GM04503 (cell line): ENCODE results near the gene TMCC1.
"Not testable (repeated sequence)": the region's sequence is repeated elsewhere in the genome, so short reads cannot be mapped to it uniquely, and the experiment has no call there.

Experiments
- DNase-seq: peaks from one replicate; pipeline ENCODE4 v3.0.0-alpha.2; 2012; ENCODE audit warnings: low read depth

Gene TMCC1

DNA sequence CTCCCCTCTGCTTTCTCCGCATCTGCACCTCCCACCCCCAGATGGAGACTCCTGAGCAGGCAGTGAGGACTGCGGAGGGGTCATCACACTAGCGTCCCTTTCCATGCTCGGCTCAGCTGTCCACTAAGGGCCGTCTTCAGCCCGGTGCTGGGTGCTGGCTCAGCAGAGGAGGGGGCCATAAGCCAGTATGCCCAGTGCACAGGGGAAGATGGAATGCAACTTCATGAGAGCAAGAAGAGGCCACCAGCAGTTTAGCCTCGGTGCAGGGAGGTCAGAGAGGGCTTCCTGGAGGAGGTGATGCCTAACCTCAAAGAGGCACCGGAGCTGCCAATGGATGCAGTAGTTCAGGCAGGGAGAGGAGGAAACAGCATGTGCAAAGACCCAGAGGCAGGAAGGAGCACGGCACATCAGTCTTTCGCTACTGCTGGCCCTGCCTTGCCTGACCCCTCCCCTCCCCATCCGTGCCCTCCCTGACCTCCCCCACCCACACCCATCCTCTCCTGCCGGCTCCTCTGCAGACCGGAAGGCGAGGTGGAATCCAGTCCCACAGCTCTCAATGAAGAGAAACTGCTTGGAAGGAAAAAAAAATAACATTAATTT lies 271.8 kb downstream of the TMCC1 start:
- no peak for DNase-seq

DNA sequence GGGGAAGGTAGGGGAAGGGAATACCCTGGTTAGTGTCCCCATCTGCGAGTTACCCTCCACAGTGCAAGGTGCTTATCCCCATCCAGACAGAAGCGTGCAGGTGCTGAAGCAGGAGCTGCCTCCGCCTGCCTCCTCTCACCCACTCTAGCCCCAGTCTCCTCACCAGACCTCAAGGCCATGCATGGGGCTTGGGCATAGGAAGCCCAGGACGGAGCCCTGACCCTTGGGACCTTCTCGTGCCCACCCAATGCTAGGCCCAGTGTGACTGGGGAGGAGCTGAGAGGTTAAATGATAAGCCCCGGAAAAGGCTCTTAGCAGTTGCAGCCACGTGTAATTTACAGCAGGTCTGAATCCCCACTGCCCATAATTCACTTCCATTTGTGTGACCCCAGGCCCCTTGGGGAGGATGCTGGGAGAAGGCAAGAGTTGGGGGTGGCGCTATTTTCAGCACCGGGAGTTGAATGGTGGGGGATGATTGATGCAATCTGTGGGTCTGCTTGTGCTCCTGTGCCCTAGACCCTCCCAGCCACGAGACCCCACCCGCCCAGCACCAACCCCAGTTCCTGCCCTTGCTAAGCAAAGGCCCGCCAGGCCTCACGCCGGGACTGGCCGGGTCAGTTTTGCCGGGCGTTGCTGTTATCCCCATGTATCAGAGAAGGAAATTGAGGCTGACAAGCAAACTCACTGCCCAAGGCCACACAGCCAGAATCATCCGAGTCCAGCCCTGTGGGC lies 272.5 kb downstream of the TMCC1 start:
- no peak for DNase-seq

DNA sequence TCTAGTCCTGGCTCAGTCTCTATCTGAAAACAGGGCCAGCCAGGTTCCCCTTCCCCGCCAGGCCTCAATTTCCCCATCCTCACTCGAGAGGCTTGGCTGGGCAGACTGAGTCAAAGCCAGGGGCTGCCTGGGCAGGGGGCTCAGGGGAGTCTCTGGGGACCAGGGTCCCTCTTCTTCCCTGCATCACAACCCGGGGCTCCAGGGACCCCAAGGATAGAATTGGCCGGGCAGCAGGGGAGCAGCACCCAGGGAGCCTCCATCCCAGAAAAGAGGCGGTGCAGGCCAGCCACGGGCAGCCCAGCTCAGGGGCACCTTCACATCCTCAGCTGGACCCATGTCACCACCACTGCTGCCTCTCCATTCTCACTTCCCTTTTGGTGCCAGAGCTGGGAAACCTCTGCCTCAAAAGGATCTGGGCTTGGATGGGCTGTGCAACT lies 273.8 kb downstream of the TMCC1 start:
- DNase-seq, result no peak

DNA sequence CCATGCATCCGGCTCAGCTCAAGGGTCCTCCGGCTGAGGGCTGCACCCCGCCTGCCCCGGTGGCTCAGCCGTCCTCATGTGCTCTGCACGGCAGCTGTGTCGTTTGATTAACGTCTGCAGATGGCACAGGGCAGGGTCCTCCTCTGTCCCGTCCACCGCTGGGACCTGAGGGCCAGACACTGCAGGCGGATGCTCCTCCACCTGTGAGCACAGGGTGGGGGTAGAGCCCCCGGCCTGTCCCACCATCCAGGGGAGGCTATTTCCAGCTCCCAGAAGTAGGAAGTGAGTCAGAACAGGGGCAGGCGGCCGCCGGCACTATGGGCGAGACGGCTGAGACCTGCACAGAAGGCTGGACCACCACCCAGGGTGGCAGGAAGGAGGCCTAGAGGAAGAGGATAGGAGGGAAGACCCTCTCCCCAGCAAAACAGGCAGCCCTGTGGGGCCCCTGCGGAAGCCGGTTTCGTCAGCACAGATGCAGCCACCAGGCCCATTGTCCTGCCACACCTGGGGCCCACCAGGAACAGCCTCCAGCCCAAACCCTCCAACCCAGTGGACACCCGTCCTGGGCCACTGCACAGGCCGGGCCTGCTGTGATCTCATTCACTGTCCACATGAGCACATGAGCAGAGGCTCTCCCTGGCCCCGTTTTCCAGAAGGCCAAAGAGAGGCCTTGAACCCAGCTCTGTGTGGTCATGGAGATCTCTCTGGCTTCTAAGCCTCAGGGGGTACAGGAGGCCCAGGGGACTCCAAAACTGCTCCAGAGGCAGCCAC lies 274.4 kb downstream of the TMCC1 start:
- no peak for DNase-seq

DNA sequence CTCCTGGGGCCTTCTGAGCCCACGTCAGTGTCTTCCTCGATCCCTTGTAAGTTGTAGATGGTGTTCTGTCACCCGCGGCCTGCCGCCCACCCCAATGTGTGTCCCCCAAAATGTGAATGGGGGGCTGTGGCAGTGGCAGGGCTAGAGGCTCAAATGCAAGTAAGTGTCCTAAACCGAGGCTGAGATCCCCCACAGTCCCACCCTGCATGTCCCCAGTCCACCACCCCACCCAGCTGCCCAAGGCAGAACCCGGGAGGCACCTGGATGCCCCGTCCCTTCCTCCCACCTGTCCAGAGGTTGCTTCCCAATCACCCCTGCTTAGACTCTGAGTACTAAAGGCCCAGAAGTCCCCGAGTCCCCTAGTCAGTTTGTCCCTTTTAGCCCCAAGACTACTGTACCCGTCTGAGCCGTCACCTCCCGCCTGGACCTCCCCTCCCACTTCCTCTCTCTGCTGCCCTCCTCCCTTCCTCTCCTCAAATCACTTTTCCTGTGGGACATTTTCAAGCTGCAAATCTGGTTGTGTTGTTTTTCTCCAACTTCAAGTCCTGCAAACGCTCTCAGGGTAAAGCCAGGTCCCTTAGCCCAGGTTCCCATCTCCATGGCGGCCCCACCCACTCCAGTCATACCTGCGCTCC lies 275.2 kb downstream of the TMCC1 start:
- DNase-seq, result no peak

DNA sequence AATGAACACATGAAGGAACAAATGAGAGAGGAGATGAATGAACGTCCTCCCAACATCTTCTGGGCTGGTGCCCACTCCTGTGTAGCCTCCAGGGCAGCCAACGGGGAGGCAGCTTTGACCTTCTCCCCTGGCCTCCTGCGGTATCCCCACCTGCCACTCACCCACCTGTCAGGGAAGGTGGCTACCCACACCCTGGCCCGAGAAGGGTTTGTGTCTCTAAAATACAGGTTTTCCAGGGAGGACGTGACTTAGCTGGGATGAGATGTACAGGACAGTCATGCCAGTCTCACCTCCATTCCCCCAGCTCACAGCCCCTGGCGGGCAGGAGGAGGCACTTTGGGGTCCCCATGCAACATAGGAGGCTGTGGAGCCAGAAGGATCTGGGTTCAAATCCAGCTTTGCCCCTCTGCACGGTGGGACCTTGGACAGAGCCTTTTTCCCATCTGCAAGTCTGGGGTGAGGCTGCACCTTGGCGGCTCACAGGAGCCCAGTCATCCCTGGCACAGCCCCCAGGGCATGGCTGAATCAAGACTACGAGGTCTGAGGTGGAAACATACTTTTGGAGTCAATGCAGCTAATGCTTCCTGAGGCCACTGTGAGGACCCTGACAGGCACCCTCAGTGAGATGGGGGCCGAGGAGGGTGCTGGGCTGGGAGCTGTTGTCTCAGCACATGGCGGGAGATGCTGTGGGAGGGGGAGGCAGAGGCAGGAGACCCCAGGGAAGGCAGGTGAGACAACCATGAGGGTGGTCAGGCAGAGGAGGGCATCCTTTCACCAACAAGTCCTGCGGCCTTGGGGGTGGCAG lies 275.9 kb downstream of the TMCC1 start:
- DNase-seq, result no peak

DNA sequence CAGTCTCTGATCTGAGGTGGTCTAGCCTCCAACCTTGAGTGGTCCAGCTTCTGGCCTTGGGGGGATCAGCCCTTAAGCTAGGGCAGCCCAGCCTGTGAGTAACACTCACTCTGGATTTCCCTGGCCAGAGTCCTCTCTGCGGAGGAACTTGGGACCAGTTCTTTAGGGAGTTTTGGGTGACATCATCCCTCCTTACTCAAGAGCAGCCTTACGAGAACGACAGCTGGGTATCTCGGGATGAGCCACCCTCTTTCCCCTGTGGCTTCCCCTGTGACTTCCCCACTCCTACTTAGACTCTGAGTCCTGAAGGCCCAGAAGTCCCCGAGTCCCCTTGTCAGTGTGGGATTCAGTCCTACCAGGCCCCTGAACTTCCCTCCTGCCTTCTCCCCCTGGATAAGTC lies 276.8 kb downstream of the TMCC1 start:
- no peak for DNase-seq

DNA sequence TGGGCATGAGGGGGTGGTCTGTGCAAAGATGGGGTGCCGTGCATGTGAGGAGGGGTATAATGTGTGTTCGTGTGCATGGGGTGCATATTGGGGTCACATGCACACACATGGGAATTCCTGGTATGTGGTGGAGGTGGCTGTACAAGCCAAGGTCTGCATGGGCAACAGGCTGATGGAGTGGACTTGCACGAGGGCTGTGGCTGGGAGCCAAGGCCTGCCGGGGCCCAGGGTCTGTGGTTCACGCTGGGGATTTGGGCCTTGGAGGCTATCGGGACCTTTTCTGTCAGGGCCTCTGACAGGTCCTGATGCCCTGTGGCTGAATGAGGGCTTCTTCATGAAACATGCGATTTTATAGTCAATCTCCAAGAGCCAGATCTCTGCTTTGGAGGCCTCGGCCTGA lies 277.2 kb downstream of the TMCC1 start:
- no peak for DNase-seq

DNA sequence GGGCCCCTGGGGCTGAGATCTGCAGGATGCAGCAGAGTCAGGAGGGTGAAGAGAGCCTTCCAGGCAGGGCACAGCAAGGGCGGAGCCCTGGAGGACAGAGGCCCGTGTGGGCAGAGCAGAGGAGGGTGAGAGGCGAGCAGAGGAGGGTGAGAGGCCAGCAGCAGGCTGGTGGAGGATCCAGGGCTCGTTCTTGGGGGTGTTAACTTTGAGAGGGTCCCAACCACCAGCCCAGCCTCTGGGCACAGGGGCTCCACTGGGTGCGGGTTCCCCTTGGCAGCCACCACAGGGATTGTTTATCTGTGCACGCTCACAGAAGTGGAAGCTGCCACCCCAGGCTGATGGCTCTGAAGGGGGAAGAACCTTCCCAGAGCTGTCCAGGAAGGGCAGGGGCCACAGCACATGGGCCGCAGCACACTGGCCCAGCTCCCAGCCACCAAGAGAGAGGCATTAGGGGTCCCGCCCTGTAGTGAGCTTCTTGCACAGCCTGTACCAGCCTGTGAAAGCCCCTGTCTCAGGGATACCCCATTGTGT lies 277.7 kb downstream of the TMCC1 start:
- no peak for DNase-seq

DNA sequence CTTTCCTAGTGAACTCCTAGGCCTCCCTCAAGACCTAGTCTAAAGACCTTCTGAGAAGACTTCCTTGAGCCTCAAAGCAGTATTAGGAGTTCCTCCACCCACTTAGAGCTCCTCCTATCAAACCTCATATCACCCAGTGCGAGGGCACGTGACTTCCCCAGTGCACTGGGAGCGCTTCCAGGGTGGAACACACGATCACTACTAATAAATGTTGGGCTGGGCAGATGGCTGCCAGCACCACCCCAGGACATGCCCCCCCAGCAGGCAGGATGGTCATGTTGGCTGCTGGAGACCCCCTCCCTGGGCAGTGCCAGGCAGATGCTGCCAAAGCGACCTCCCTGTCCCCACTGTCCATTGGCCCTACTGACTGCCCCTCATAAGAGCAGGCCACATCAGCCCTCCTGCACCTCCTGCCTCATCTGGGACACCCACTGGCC lies 278.6 kb downstream of the TMCC1 start:
- no peak for DNase-seq

DNA sequence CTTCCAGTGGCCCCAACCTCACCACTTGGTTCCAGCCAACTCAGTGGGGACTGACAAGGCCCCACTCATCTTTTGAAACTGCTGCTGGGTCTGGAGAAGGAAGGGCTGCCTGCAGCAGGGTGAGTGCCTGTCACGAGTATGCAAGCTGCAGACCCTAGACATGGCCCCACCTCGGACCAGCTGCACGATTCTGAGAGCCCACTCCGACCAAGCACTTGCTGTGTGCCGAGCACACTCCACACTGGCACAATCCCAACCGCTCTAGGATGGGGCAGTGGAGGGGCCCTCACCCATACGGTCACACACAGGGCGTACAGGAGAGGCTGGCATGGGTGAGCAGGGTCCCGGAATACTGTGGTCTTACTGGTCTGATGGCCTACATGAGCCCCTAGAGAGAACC lies 279.1 kb downstream of the TMCC1 start:
- no peak for DNase-seq

DNA sequence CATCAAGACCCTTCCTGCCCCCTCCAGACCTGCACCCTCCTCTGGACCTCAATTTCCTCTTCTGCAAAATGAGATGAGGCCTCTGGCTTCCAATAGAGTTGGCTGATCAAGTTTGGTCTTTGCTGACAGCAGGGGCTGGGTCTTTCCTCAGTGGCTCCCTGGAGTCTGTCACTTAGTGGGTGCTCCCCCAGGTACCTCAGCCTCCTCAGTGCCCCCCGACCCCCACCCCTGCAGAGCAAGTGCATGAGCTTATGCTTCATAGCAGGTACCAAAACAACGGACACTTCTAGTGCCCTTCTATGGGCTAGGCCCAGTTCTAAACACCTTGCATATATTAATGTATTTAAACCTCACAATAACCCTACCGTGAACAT lies 280.2 kb downstream of the TMCC1 start:
- DNase-seq, result no peak

DNA sequence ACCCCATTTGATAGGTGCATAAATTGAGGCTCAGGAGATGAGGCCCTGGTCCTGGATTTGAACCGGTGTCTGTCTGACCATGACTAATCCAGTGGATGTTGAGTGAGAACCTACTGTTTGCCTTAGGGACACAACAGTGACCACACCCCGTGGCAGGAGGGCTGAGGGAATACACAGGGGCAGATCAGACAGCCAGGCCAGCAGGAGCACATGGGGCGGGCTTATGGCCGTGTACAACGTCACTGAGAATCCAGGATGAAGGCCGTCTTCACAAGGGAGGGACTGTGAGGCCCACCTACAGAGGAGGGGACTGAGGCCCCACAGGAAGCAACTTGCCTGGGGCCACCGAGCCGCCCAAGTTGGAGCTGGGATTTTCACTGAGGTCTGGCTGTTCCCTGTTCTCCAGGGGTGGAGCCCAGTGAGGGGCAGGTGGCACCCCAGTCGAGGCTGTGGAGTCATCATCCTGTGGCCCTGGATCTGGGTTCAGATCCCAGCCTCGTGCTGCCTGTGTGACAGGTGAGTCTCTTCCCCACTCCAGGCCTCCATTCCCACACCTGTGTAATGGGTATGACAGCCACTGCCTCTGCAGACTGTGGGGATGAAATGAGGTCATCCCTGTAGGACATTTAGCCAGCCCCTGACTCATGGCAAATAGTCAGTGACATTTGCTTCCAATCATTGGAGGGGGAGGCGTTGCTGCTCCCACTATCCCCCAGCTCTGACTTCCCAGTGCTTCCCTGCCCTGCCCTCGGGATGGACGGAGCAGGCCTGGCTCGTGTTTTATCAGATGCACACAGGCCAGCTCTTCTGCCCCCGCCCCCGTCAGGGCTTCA lies 280.8 kb downstream of the TMCC1 start:
- no peak for DNase-seq

DNA sequence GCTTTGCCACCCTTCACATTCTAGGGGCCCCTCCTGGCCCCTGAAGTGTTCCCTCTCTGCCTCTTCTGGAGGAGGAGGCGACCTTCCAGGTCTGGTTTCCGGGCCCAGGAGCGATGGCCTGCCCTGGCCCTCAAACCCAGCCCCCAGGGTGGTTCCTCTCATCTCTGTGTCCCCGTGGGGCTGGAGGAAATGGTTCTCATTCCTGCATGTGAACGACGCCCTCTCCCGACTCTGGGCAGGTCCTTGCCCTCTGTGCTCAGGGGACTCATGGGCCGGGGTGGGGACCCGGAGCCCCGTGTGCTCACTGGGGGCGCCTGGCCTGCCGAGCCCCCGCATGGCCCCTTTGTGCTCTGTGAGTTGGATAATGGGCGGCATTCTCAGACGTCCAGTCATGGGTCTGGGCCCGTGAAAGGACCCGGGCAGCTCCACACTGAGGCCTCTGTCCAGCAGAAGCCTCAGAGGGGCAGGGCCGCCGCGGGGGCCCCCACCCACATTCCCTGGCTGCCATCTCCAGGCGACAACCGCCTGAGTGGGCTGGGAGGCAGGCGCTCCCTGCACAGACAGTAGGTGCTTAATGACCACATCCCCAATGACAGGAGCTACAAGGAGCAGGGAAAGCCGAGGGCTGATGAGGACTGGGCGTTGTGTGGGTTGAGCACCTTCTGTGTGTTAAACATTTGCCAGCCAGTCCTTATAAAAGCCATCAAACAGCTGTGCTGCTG lies 281.5 kb downstream of the TMCC1 start:
- DNase-seq, result no peak

DNA sequence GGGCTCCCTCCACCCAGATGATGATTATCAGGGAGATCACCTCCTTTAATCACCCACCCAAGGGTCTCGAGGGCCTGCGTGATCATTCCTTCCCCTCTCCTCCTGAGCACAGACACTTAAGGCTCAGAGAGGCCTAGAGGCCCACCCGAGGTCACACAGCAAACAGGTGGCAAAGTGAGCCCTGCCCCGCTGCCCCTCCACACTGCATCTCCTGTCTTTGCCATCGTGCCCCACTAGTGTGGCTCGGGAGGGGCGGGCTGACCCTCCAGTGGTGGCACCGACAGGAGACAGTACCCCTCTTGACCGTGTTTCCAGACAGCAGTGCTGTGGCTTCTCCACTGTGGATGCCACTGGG lies 282.1 kb downstream of the TMCC1 start:
- DNase-seq, result no peak

DNA sequence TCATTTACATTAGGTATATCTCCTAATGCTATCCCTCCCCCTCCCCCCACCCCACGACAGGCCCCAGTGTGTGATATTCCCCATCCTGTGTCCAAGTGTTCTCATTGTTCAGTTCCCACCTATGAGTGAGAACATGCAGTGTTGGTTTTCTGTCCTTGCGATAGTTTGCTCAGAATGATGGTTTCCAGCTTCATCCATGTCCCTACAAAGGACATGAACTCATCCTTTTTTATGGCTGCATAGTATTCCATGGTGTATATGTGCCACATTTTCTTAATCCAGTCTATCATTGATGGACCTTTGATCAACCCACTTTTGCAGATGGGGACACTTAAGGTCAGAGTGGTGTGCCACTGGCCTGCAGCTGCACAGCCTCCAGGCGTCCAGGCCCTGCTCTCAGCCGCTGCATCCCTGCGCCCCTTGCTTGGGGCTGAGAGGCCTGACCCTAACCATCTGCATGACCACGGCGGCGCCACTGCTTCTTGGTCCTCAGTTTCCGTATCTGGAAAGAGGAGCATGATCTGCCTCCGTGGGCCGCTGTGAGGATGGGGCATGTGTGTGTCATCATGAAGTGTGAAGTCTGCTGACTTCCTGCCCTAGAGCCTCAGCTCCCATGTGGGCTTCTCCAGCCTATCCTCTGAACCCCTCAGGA lies 282.6 kb downstream of the TMCC1 start:
- not testable (repeated sequence) for DNase-seq

DNA sequence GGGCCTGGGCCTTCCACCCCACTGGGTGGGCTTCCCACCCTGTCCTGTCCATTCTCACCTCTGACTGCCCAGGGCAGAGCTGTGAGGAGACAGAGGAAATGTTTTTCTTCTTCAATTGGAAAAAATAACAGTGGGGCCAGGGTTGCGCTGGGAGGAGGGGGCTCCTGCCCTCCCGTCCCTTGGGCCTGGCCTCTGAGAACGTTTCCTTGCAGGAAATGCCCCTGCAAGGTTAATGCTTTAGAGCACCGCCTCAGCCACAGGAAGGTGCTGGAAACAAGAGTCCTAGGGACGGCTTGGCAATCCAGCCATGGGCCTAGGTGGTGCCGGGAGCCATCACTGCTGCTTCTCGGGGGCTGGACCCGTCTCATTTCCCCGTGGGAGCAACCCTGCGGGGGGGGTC lies 283.2 kb downstream of the TMCC1 start:
- no peak for DNase-seq

DNA sequence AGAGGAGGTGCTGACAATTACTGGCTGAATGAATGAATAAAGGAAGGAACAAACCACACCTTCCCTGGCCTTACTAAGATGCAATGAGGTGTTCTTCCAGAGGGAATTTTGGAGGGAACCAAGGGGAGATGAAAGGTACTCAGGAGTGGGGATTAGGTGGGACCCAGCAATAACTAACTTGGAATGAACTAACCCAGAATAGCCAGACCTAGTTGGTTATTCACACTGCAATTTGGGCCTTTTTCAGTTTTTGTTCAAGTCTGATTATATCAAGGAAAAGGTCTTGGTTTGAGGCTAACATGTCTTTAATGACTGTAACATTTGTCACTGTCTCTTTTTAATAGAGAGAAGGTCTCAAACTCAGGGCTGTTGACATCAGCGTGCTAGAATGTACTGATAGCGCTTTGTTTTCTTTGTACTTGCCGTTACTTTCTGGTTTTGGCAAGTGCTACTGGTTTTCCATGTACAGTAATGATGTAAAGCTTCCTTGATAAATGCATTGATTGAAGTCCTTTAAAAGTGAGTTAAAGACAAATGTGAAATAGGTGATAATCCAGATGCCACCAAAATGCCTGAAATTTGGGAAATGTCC lies 283.8 kb downstream of the TMCC1 start:
- DNase-seq, result no peak

DNA sequence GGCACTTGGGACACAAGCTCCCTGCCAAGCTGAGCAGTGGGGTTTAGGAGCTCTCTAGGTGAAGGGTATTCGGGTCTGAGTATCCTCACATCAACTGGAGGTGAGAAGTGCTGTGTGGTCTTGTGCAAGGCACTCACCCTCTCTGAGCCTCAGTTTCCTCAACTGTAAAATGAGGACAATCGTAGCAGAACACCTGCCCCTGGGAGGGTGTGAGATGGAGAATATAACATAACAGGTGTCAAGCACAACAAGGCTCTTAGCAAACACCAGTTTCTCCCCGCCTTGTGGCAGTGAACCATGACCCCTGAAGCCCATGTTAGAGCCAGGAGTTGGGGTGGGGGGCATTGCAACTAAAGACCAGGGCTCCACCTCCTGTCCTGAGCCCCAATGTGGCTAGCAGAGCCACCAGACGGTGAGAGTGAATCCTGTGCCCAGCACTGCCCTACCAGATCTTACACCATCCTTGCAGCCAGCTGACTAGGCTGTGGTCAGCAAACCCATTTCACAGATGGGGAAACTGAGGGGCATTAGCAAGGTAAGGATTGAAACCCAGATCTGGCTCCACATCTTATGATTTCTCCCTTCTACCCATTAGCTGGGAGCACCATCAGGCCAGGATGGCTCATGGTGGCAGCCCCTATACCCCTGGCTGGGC lies 284.4 kb downstream of the TMCC1 start:
- no peak for DNase-seq
